H1 (cell line): ENCODE data around the gene TBX21. TPM values are rescaled to one million over a fixed set of nuclear protein-coding genes. Genes with fewer than 3 reads are reported as not detected.

Source experiments
- CTCF ChIA-PET: fragments of 300-600 bp; sonication (Branson Sonifier 250); formaldehyde crosslinking; loops from one replicate; lab custom pipeline; 2021; ENCODE audit not compliant: partially characterized antibody; lab: Charles Lee
- POLR2A ChIA-PET: fragments of 300-600 bp; sonication (Branson Sonifier 250); formaldehyde crosslinking; loops from one replicate; lab custom pipeline; 2021; ENCODE audit warnings: inconsistent platforms; ENCODE audit not compliant: partially characterized antibody; lab: Charles Lee
- DNase-seq, 2 experiments: peaks; one replicate each; pipeline versions ENCODE4 v3.0.0 to v3.0.0-alpha.2; 2010 to 2022; ENCODE audit warnings: low spot score in 2 of 2, low read depth in 1 of 2, mixed read lengths in 1 of 2
- FAIRE-seq: peaks from 2 replicates; lab custom pipeline; 2011; peaks lifted over from hg19 to GRCh38; lab: Jason Lieb, UNC
- H2AFZ ChIP-seq: 2 replicates; pipeline ENCODE4 v1.8.1; 2012; ENCODE audit warnings: low read length, inconsistent platforms
- H2AK5ac ChIP-seq: 2 replicates; pipeline ENCODE4 v1.6.1; 2013; ENCODE audit warnings: low read depth, low read length
- H2BK120ac ChIP-seq: replicated peaks from 2 replicates; pipeline ENCODE3; 2013; ENCODE audit warnings: low read depth, low read length, inconsistent platforms
- H2BK12ac ChIP-seq: 2 replicates; pipeline ENCODE4 v1.6.1; 2013; ENCODE audit warnings: low read depth, low read length
- H2BK15ac ChIP-seq: 2 replicates; pipeline ENCODE4 v1.6.1; 2013; ENCODE audit warnings: low read length
- H2BK20ac ChIP-seq: 2 replicates; pipeline ENCODE4 v1.6.1; 2013; ENCODE audit warnings: low read length
- H2BK5ac ChIP-seq: 2 replicates; pipeline ENCODE4 v1.6.1; 2013; ENCODE audit warnings: low read depth, low read length
- H3K14ac ChIP-seq: 2 replicates; pipeline ENCODE4 v1.6.1; 2013; ENCODE audit warnings: inconsistent platforms; ENCODE audit not compliant: insufficient read length
- H3K18ac ChIP-seq: 2 replicates; pipeline ENCODE4 v1.6.1; 2013; ENCODE audit warnings: low read length; ENCODE audit errors: extremely low read depth
- H3K23ac ChIP-seq: 2 replicates; pipeline ENCODE4 v1.6.1; 2013; ENCODE audit warnings: inconsistent platforms; ENCODE audit not compliant: insufficient read length
- H3K23me2 ChIP-seq: 2 replicates; pipeline ENCODE4 v1.6.1; 2013; ENCODE audit warnings: low read depth, low read length
- H3K27ac ChIP-seq: 2 replicates; pipeline ENCODE4 v1.6.1; 2011; ENCODE audit warnings: low read depth, low read length, inconsistent platforms
- H3K27me3 ChIP-seq, 4 experiments: replicated peaks in 1 of 4; 1 replicate in 1 of 4; 2 replicates in 3 of 4; pipeline versions ENCODE4 v1.6.1 to v1.8.1; 2011 to 2013; ENCODE audit warnings: low read length in 3 of 4, mild to moderate bottlenecking in 3 of 4, inconsistent platforms in 2 of 4, mixed read lengths in 2 of 4, moderate library complexity in 1 of 4; ENCODE audit not compliant: control insufficient read depth in 3 of 4, insufficient read depth in 3 of 4; ENCODE audit errors: extremely low read depth in 1 of 4
- H3K36me3 ChIP-seq, 4 experiments: 2 replicates each; pipeline versions ENCODE4 v1.6.1 to v1.8.1; 2011 to 2013; ENCODE audit warnings: mild to moderate bottlenecking in 4 of 4, low read length in 3 of 4, moderate library complexity in 2 of 4, control low read depth in 1 of 4, inconsistent platforms in 1 of 4; ENCODE audit not compliant: insufficient read depth in 4 of 4, control insufficient read depth in 2 of 4
- H3K4ac ChIP-seq: replicated peaks from 2 replicates; pipeline ENCODE3; 2013; ENCODE audit warnings: low read length, low read depth, mixed read lengths, inconsistent platforms; ENCODE audit not compliant: insufficient read length
- H3K4me1 ChIP-seq, 4 experiments: replicated peaks in 1 of 4; 1 replicate in 1 of 4; 2 replicates in 3 of 4; pipeline versions ENCODE4 v1.6.1 to v1.8.1; 2011 to 2013; ENCODE audit warnings: low read length in 3 of 4, inconsistent platforms in 2 of 4, mixed read lengths in 1 of 4; ENCODE audit not compliant: insufficient read depth in 4 of 4, control insufficient read depth in 3 of 4
- H3K4me2 ChIP-seq, 2 experiments: 2 replicates each; pipeline versions ENCODE4 v1.6.1 to v1.8.1; 2011 to 2013; ENCODE audit warnings: low read depth in 2 of 2, low read length in 2 of 2, control low read depth in 1 of 2, inconsistent platforms in 1 of 2, mild to moderate bottlenecking in 1 of 2; ENCODE audit not compliant: insufficient read depth in 1 of 2
- H3K4me3 ChIP-seq, 4 experiments: fragments of 200-600, 300-600 bp in 1 of 4; sonication (generic), shearing (Covaris generic), sonication (Bioruptor Twin) in 1 of 4; 2 replicates each; pipeline versions ENCODE4 v1.5.1 to v1.8.1; 2011 to 2016; ENCODE audit warnings: low read length in 4 of 4, low read depth in 3 of 4, control low read depth in 2 of 4, inconsistent platforms in 2 of 4, mild to moderate bottlenecking in 2 of 4, mixed read lengths in 1 of 4, moderate library complexity in 1 of 4; ENCODE audit not compliant: insufficient read depth in 2 of 4; ENCODE audit errors: extremely low read depth in 1 of 4
- H3K56ac ChIP-seq: replicated peaks from 2 replicates; pipeline ENCODE3; 2013; ENCODE audit warnings: low read depth, mild to moderate bottlenecking, mixed read lengths, low read length, inconsistent platforms; ENCODE audit not compliant: insufficient read length
- H3K79me1 ChIP-seq: 2 replicates; pipeline ENCODE4 v1.6.1; 2013; ENCODE audit warnings: low read depth, low read length, control low read depth
- H3K79me2 ChIP-seq, 2 experiments: 2 replicates each; pipeline versions ENCODE4 v1.6.1 to v1.8.1; 2012 to 2013; ENCODE audit warnings: low read length in 2 of 2, mild to moderate bottlenecking in 2 of 2, inconsistent platforms in 1 of 2; ENCODE audit not compliant: insufficient read depth in 2 of 2, control insufficient read depth in 1 of 2
- H3K9ac ChIP-seq, 4 experiments: replicated peaks in 1 of 4; 1 replicate in 1 of 4; 2 replicates in 3 of 4; pipeline versions ENCODE4 v1.6.1 to v1.8.1; 2011 to 2013; ENCODE audit warnings: low read depth in 3 of 4, low read length in 3 of 4, control low read depth in 2 of 4, mild to moderate bottlenecking in 2 of 4, moderate library complexity in 2 of 4, inconsistent platforms in 1 of 4; ENCODE audit errors: extremely low read depth in 1 of 4
- H3K9me3 ChIP-seq, 2 experiments: 2 replicates each; pipeline versions ENCODE4 v1.6.1 to v1.8.1; 2012 to 2013; ENCODE audit warnings: mild to moderate bottlenecking in 2 of 2, moderate library complexity in 2 of 2, control low read depth in 1 of 2, inconsistent platforms in 1 of 2, low read depth in 1 of 2, low read length in 1 of 2, mixed read lengths in 1 of 2; ENCODE audit not compliant: insufficient read depth in 2 of 2
- H4K20me1 ChIP-seq, 2 experiments: replicated peaks in 1 of 2; 2 replicates each; pipeline versions ENCODE3 to v1.8.1; 2011 to 2013; ENCODE audit warnings: inconsistent platforms in 2 of 2, low read length in 2 of 2, mild to moderate bottlenecking in 1 of 2; ENCODE audit not compliant: insufficient read depth in 2 of 2, control insufficient read depth in 1 of 2
- H4K5ac ChIP-seq: 2 replicates; pipeline ENCODE4 v1.6.1; 2013; ENCODE audit warnings: low read length, low read depth, mixed read lengths, inconsistent platforms; ENCODE audit not compliant: insufficient read length
- H4K8ac ChIP-seq: 2 replicates; pipeline ENCODE4 v1.8.0; 2013; ENCODE audit warnings: mild to moderate bottlenecking, moderate library complexity, low read length, inconsistent platforms; ENCODE audit not compliant: insufficient read depth; ENCODE audit errors: extremely low read depth
- H4K91ac ChIP-seq: replicated peaks from 2 replicates; pipeline ENCODE3; 2013; ENCODE audit warnings: low read length, mixed read lengths, inconsistent platforms; ENCODE audit not compliant: insufficient read length
- CREB1 ChIP-seq: IDR thresholded peaks from 2 replicates; pipeline ENCODE4 v1.6.1; 2012; ENCODE audit warnings: inconsistent platforms
- RAD21 ChIP-seq, 2 experiments: IDR thresholded peaks in 1 of 2; conservative IDR thresholded peaks in 1 of 2; 2 replicates each; pipeline ENCODE4 v1.6.1; 2011; ENCODE audit warnings: low read depth in 2 of 2, low read length in 2 of 2, improper control_type of control experiment in 1 of 2, inconsistent platforms in 1 of 2, mild to moderate bottlenecking in 1 of 2, moderate library complexity in 1 of 2
- WGBS, 2 experiments: shearing (Covaris generic) in 1 of 2; methylation state at CpG; one replicate each; pipeline versions ENCODE4 v1.1.6 to v1.1.7; 2013 to 2015; ENCODE audit warnings: low lambda C conversion rate in 2 of 2, mixed read lengths in 2 of 2, inconsistent platforms in 1 of 2, low coverage in 1 of 2, missing lambda C conversion rate in 1 of 2; ENCODE audit not compliant: insufficient replicate concordance in 2 of 2, insufficient coverage in 1 of 2, insufficient read length in 1 of 2; ENCODE audit errors: extremely low coverage in 1 of 2, missing lambda C conversion rate in 1 of 2; 5-methylcytosine and 5-hydroxymethylcytosine counted together
- polyA plus RNA-seq, 7 experiments: library from polyadenylated mRNA; depleted of rRNA in 3 of 7; stranded (reverse) in 5 of 7; unstranded in 2 of 7; fragments of >200 nt in 5 of 7; fragments of 200-250 nt in 2 of 7; gene quantifications; 1 replicate in 5 of 7; 2 replicates in 1 of 7; 4 replicates in 1 of 7; pipeline versions ENCODE4 v1.2.1 to v1.2.3, GENCODE V29; 2011 to 2013; ENCODE audit warnings: missing spikeins in 2 of 7, mixed read lengths in 2 of 7
- total RNA-seq: library from RNA; stranded (reverse); fragmentation: NEBNext Ultra II Directional; extraction: Animal tissue kit (Norgen Biotek cat#: 25700); gene quantifications from 2 replicates; pipeline ENCODE4 v1.2.1, GENCODE V29; 2021

Gene TBX21
- total and polyA plus RNA-seq, 2 of the 8 experiments (the other 6 are each of a cell fraction or from before 2014, with no cell fraction given), result not detected

DNA sequence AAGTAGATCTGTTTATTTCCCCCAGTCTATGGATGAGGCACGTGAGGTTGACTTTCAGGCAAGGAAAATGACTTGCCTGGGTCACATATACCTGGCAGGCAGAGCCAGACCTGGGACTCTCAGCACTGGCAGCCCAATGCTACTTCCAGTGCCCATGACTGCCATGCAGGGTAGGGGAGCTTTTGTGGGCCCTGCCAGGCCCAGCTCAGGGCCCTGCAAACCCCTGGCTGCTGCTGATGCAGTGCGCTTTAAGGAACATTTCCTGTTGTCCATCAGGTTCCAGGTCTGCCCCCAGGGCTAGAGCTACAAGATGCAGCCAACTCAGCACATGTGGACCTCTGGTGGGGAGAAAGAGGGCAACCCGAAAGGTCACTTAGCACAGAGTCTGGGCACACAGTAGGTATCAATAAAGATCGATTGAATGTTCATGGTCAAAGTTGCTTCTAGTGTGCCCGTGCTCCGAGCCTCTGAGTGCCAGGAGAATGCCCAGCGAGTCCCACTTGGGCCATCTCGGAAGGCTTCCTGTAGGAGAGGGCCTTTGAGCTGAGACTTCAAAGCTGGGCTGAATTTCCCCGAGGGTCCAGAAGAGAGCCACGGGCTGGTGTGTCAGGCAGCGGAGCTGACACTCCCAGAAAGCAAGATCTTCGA is 513 bp upstream of the TBX21 start:
- Histone ChIP-seq H3K9ac (no peak overlapping the region), H2BK120ac (no peak overlapping the region), H3K79me1 (no peaks in the 10 kb centered on the region), H2AK5ac (no peak overlapping the region), H3K27ac (no peak overlapping the region), H2BK15ac (no peak overlapping the region), H3K23me2 (peaks cover 9% of the 10 kb centered on the region), H3K4me1 (peaks cover 0 to 6% (median 2%) of the 10 kb centered on the region in 4 experiments; a peak in 2 of 7 replicates), H3K4me3 (peak overlapping the region in 3 of 4 experiments; percentile 10 to 57 (median 28); a peak in 4 of 8 replicates), H4K91ac (no peak overlapping the region), H3K14ac (no peak overlapping the region), H4K8ac (no peak overlapping the region), H3K9me3 (no peaks in the 10 kb centered on the region), H3K36me3 (peaks cover 0 to 4% (median 0%) of the 10 kb centered on the region in 4 experiments; a peak in 1 of 8 replicates), H3K79me2 (no peaks in the 10 kb centered on the region), H3K4me2 (peak overlapping the region; percentile 70 to 85), H3K18ac (no peak overlapping the region), H4K20me1 (peaks cover 0 to 2% of the 10 kb centered on the region in 2 experiments), H3K27me3 (peaks cover 28 to 58% (median 51%) of the 10 kb centered on the region in 4 experiments), H2BK5ac (no peak overlapping the region), H2BK12ac (no peak overlapping the region), H2BK20ac (no peak overlapping the region), H3K4ac (no peak overlapping the region), H3K56ac (no peak overlapping the region), H4K5ac (no peak overlapping the region), H2AFZ (no peak overlapping the region), H3K23ac (no peak overlapping the region)
- ChIA-PET CTCF (interaction anchor here (0.7 to 24.7 kb wide), 13 partner anchors 8 to 98 kb away, joined by 3 to 441 read pairs (median 4); partner anchors contain the start of genes OSBPL7 and TBKBP1), POLR2A (interaction anchor here (0.6 to 2.2 kb wide), 3 partner anchors 13 to 52 kb away, joined by 3 to 8 read pairs (median 3); no protein-coding TSS in a partner anchor)
- 47% methylated on average over 12 of the region's 12 CpGs; no CpG with 5 or more reads in 1 of the 2 experiments for WGBS, 2 experiments
- DNase-seq, result no peak
- TF ChIP-seq CREB1, result no peak
- peak in 1 of 2 experiments; percentile 6; a peak in 1 of 4 replicates for TF ChIP-seq RAD21 (IDR thresholded peaks at IDR 0.05 in 1 of 2, conservative IDR thresholded peaks at IDR 0.05 in 1 of 2; ENCODE audit: low read depth in 2 of 2, low read length in 2 of 2)
- FAIRE-seq, result no peak
